CD14-positive monocyte (primary cell): ENCODE data around the gene ANKRD22. TPM values are rescaled to one million over a fixed set of nuclear protein-coding genes. Genes with fewer than 3 reads are reported as not detected.

Experiments used
- DNase-seq, 3 donors: peaks; one replicate each; pipeline ENCODE4 v3.0.0-alpha.2; 2011 to 2022
- H2AFZ ChIP-seq: 2 replicates; pipeline ENCODE4 v1.6.0; 2012; ENCODE audit warnings: mild to moderate bottlenecking, low read depth, low read length, inconsistent platforms; ENCODE audit not compliant: insufficient read depth, poor library complexity, severe bottlenecking
- H3K27ac ChIP-seq, 2 donors: 1 replicate in 1 of 2; 2 replicates in 1 of 2; pipeline ENCODE4 v1.5.1; 2012 to 2013; ENCODE audit warnings: low read length in 2 of 2, control low read depth in 1 of 2, inconsistent platforms in 1 of 2, low read depth in 1 of 2, mild to moderate bottlenecking in 1 of 2
- H3K27me3 ChIP-seq, 2 donors: one replicate each; pipeline versions ENCODE4 v1.6.0 to v1.6.1; 2011 to 2013; ENCODE audit warnings: low read length in 2 of 2; ENCODE audit not compliant: control insufficient read depth in 2 of 2, insufficient read depth in 2 of 2
- H3K36me3 ChIP-seq, 2 donors: replicated peaks in 1 of 2; 1 replicate in 1 of 2; 2 replicates in 1 of 2; pipeline versions ENCODE4 v1.5.1 to v1.6.1; 2012 to 2013; ENCODE audit warnings: low read length in 2 of 2, control low read depth in 1 of 2, inconsistent platforms in 1 of 2, mild to moderate bottlenecking in 1 of 2; ENCODE audit not compliant: insufficient read depth in 2 of 2, control insufficient read depth in 1 of 2
- H3K4me1 ChIP-seq, 2 donors: 1 replicate in 1 of 2; 2 replicates in 1 of 2; pipeline versions ENCODE4 v1.5.1 to v1.6.1; 2012 to 2013; ENCODE audit warnings: low read length in 2 of 2, control low read depth in 1 of 2, inconsistent platforms in 1 of 2, mild to moderate bottlenecking in 1 of 2, moderate library complexity in 1 of 2; ENCODE audit not compliant: insufficient read depth in 2 of 2, control insufficient read depth in 1 of 2
- H3K4me2 ChIP-seq: replicated peaks from 2 replicates; pipeline ENCODE3; 2012; ENCODE audit warnings: low read length, moderate library complexity, mild to moderate bottlenecking; ENCODE audit not compliant: poor library complexity, severe bottlenecking; ENCODE audit errors: extremely low read depth
- H3K4me3 ChIP-seq, 3 experiments: fragments of 200-600 bp in 1 of 3; sonication (generic) in 1 of 3; replicated peaks in 1 of 3; 1 replicate in 2 of 3; 2 replicates in 1 of 3; pipeline ENCODE4 v1.5.1; 2011 to 2013; ENCODE audit warnings: low read length in 3 of 3, mild to moderate bottlenecking in 3 of 3, control low read depth in 2 of 3, low read depth in 2 of 3, inconsistent platforms in 1 of 3, moderate library complexity in 1 of 3
- H3K79me2 ChIP-seq: 2 replicates; pipeline ENCODE4 v1.6.0; 2012; ENCODE audit warnings: mild to moderate bottlenecking, control low read depth, inconsistent platforms, low read length, moderate library complexity; ENCODE audit not compliant: insufficient read depth
- H3K9ac ChIP-seq: 2 replicates; pipeline ENCODE4 v1.6.0; 2017; ENCODE audit warnings: low read length, mild to moderate bottlenecking; ENCODE audit not compliant: insufficient read depth, poor library complexity, severe bottlenecking
- H3K9me3 ChIP-seq, 2 donors: replicated peaks in 1 of 2; 1 replicate in 1 of 2; 2 replicates in 1 of 2; pipeline versions ENCODE4 v1.5.1 to v1.6.1; 2012 to 2013; ENCODE audit warnings: low read length in 2 of 2, control low read depth in 1 of 2; ENCODE audit not compliant: control insufficient read depth in 1 of 2, insufficient read depth in 1 of 2
- H4K20me1 ChIP-seq: 2 replicates; pipeline ENCODE4 v1.6.0; 2012; ENCODE audit warnings: mild to moderate bottlenecking, low read length, control low read depth, moderate library complexity; ENCODE audit not compliant: insufficient read depth
- H3K27ac Mint-ChIP-seq, 7 donors: one replicate each; pipeline ENCODE4 v1.8.0; 2020; ENCODE audit warnings: mild to moderate bottlenecking in 7 of 7, mixed read lengths in 7 of 7, moderate library complexity in 6 of 7, inconsistent platforms in 2 of 7
- H3K27me3 Mint-ChIP-seq, 3 donors: one replicate each; pipeline ENCODE4 v1.8.0; 2021 to 2022; ENCODE audit warnings: low read depth in 3 of 3, mild to moderate bottlenecking in 3 of 3, mixed read lengths in 3 of 3, moderate library complexity in 3 of 3, inconsistent platforms in 1 of 3
- H3K36me3 Mint-ChIP-seq, 2 donors: one replicate each; pipeline ENCODE4 v1.8.0; 2020; ENCODE audit warnings: mixed read lengths in 2 of 2, inconsistent platforms in 1 of 2, mild to moderate bottlenecking in 1 of 2
- H3K4me1 Mint-ChIP-seq: one replicate; pipeline ENCODE4 v1.8.0; 2020; ENCODE audit warnings: mild to moderate bottlenecking, mixed read lengths
- H3K4me3 Mint-ChIP-seq, 2 donors: one replicate each; pipeline ENCODE4 v1.8.0; 2020; ENCODE audit warnings: mild to moderate bottlenecking in 2 of 2, mixed read lengths in 2 of 2, moderate library complexity in 1 of 2
- H3K9me3 Mint-ChIP-seq, 7 donors: one replicate each; pipeline ENCODE4 v1.8.0; 2020 to 2022; ENCODE audit warnings: mixed read lengths in 7 of 7, mild to moderate bottlenecking in 6 of 7, moderate library complexity in 6 of 7, inconsistent platforms in 2 of 7
- CTCF ChIP-seq: fragments of 200-600 bp; IDR thresholded peaks from one replicate; pipeline ENCODE4 v1.8.0; 2022; ENCODE audit warnings: antibody characterized with exemption, mild to moderate bottlenecking
- WGBS: methylation state at CpG from one replicate; pipeline ENCODE4 v1.1.5; 2013; ENCODE audit warnings: missing lambda C conversion rate; ENCODE audit not compliant: insufficient coverage; 5-methylcytosine and 5-hydroxymethylcytosine counted together
- intact Hi-C, 2 donors: fragments of 100-400 bp; cut with micrococcal nuclease; formaldehyde crosslinking; loops; one replicate each; pipeline versions ENCODE4 v1.15.0 to v1.15.1; 2023
- polyA plus RNA-seq, 3 donors: library from polyadenylated mRNA; depleted of rRNA in 1 of 3; unstranded in 2 of 3; stranded (reverse) in 1 of 3; fragments of 300-500 nt in 2 of 3; fragments of >200 nt in 1 of 3; fragmentation: Illumina TruSeq in 2 of 3; gene quantifications; 1 replicate in 2 of 3; 2 replicates in 1 of 3; pipeline ENCODE4 v1.2.3, GENCODE V29; 2012 to 2021

The ANKRD22 gene
- polyA plus RNA-seq, 3 donors, result 2.7 to 3.5 (median 3.2) TPM

- no peak for DNase-seq
- peaks cover 4 to 5% of the 10 kb centered on the region in 2 donors for H3K4me1 ChIP-seq
- no peak overlapping the region for H3K4me3 ChIP-seq
- Mint-ChIP-seq H3K4me1 (peaks cover 6% of the 10 kb centered on the region), H3K27ac (no peak overlapping the region), H3K27me3 (peaks cover 0 to 1% (median 0%) of the 10 kb centered on the region in 3 donors), H3K36me3 (no peaks in the 10 kb centered on the region), H3K4me3 (no peak overlapping the region), H3K9me3 (peaks cover 0 to 3% (median 0%) of the 10 kb centered on the region in 7 donors)
- no peaks in the 10 kb centered on the region for H3K27me3 ChIP-seq
- H3K9ac ChIP-seq, result no peak overlapping the region
- no peaks in the 10 kb centered on the region for H4K20me1 ChIP-seq
- H3K79me2 ChIP-seq, result no peaks in the 10 kb centered on the region
- H3K36me3 ChIP-seq, result no peaks in the 10 kb centered on the region
- H3K27ac ChIP-seq, result no peak overlapping the region
- H3K9me3 ChIP-seq, result no peaks in the 10 kb centered on the region
- no peak for TF ChIP-seq CTCF
- H3K4me2 ChIP-seq, result no peak overlapping the region
- intact Hi-C loops, result no loop called here
- H2AFZ ChIP-seq, result no peak overlapping the region
These were observed 18.4 kb upstream of the ANKRD22 start for GRCh38 chr10:88870089-88870488.

GRCh38 chr10:88866454-88866853 is 14.8 kb upstream of the ANKRD22 start:
- H3K4me1 Mint-ChIP-seq, result peaks cover 8% of the 10 kb centered on the region
- H3K9me3 Mint-ChIP-seq, result peaks cover 0 to 3% (median 0%) of the 10 kb centered on the region in 7 donors
- 100% methylated on average over 2 of the region's 2 CpGs for WGBS

More at GRCh38 chr10:88866454-88866853, 14.8 kb upstream of the ANKRD22 start:
- TF ChIP-seq CTCF, result no peak
- H3K4me2 ChIP-seq, result no peak overlapping the region
- no peaks in the 10 kb centered on the region for H3K36me3 Mint-ChIP-seq
- H3K36me3 ChIP-seq, result no peaks in the 10 kb centered on the region
- H3K4me3 ChIP-seq, result no peak overlapping the region
- no peak overlapping the region for H3K27ac Mint-ChIP-seq
- H3K79me2 ChIP-seq, result no peaks in the 10 kb centered on the region
- no peaks in the 10 kb centered on the region for H4K20me1 ChIP-seq
- no peak overlapping the region for H2AFZ ChIP-seq
- H3K4me3 Mint-ChIP-seq, result no peak overlapping the region
- intact Hi-C loops, result no loop called here
- H3K4me1 ChIP-seq, result peaks cover 7 to 10% of the 10 kb centered on the region in 2 donors
- H3K27me3 ChIP-seq, result no peaks in the 10 kb centered on the region
- peaks cover 0 to 1% (median 0%) of the 10 kb centered on the region in 3 donors for H3K27me3 Mint-ChIP-seq
- no peaks in the 10 kb centered on the region for H3K9me3 ChIP-seq
- no peak overlapping the region for H3K27ac ChIP-seq
- no peak for DNase-seq
- no peak overlapping the region for H3K9ac ChIP-seq
